ENCODE measurements around the gene LRRC32. TPM values are rescaled to one million over a fixed set of nuclear protein-coding genes. Genes with fewer than 3 reads are reported as not detected.

The LRRC32 gene
- total and polyA plus RNA-seq, 2 experiments from 2014 or later: 4.0 to 7.9 TPM

GRCh38 chr11:76698321-76699043 is 27.9 kb upstream of the LRRC32 start:
- TF ChIP-seq EZH2phosphoT487 (IDR thresholded peaks at IDR 0.05; ENCODE audit: insufficient read depth, low read depth) (no peak), EZH2 (IDR thresholded peaks at IDR 0.05; ENCODE audit: insufficient read depth, poor library complexity, severe bottlenecking) (no peak)
- Histone ChIP-seq H3K9ac (no peak overlapping the region), H3K4me2 (ENCODE audit: unreplicated experiment) (no peak overlapping the region), H3F3A (ENCODE audit: insufficient read depth) (peaks cover 25% of the 10 kb centered on the region), H3K4me1 (ENCODE audit: insufficient read depth) (peaks cover 27% of the 10 kb centered on the region), H3K27me3 (replicated peaks; ENCODE audit: insufficient read depth) (no peaks in the 10 kb centered on the region), H4K20me1 (ENCODE audit: insufficient read depth) (no peaks in the 10 kb centered on the region), H3K79me2 (ENCODE audit: insufficient read depth) (no peaks in the 10 kb centered on the region), H2AFZ (no peak overlapping the region), H3K36me3 (ENCODE audit: low read depth) (no peaks in the 10 kb centered on the region), H3K27ac (no peak overlapping the region), H3K4me3 (no peak overlapping the region), H3K9me3 (ENCODE audit: low read depth) (no peaks in the 10 kb centered on the region), H3K9me2 (ENCODE audit: insufficient read depth) (no peaks in the 10 kb centered on the region)
- in situ Hi-C loops (cut with MboI): no loop called here
- peak; percentile 19 for DNase-seq
- 76 to 77% methylated on average over 17 of the region's 17 CpGs for WGBS, 2 experiments (ENCODE audit: low coverage in 1 of 2, low lambda C conversion rate in 2 of 2, missing lambda C conversion rate in 2 of 2)

- Histone ChIP-seq H3K4me1 (ENCODE audit: insufficient read depth) (peaks cover 21% of the 10 kb centered on the region), H3K27ac (no peak overlapping the region), H2AFZ (no peak overlapping the region), H3K27me3 (replicated peaks; ENCODE audit: insufficient read depth) (no peaks in the 10 kb centered on the region), H3K4me2 (ENCODE audit: unreplicated experiment) (no peak overlapping the region), H3K9me3 (ENCODE audit: low read depth) (no peaks in the 10 kb centered on the region), H3K9ac (no peak overlapping the region), H4K20me1 (ENCODE audit: insufficient read depth) (no peaks in the 10 kb centered on the region), H3K36me3 (ENCODE audit: low read depth) (no peaks in the 10 kb centered on the region), H3K79me2 (ENCODE audit: insufficient read depth) (no peaks in the 10 kb centered on the region), H3K9me2 (ENCODE audit: insufficient read depth) (no peaks in the 10 kb centered on the region), H3K4me3 (no peak overlapping the region), H3F3A (ENCODE audit: insufficient read depth) (peaks cover 25% of the 10 kb centered on the region)
- 83 to 85% methylated on average over 12 of the region's 12 CpGs for WGBS, 2 experiments (ENCODE audit: low coverage in 1 of 2, low lambda C conversion rate in 2 of 2, missing lambda C conversion rate in 2 of 2)
- TF ChIP-seq EZH2 (IDR thresholded peaks at IDR 0.05; ENCODE audit: insufficient read depth, poor library complexity, severe bottlenecking) (no peak), EZH2phosphoT487 (IDR thresholded peaks at IDR 0.05; ENCODE audit: insufficient read depth, low read depth) (no peak)
- in situ Hi-C loops (cut with MboI): no loop called here
- no peak for DNase-seq
Observed at GRCh38 chr11:76696756-76697155, 26.2 kb upstream of the LRRC32 start.

GRCh38 chr11:76695771-76696170 is 25.2 kb upstream of the LRRC32 start:
- in situ Hi-C loops (cut with MboI): no loop called here
- WGBS, 2 experiments (ENCODE audit: low coverage in 1 of 2, low lambda C conversion rate in 2 of 2, missing lambda C conversion rate in 2 of 2): 75 to 78% methylated on average over 6 of the region's 6 CpGs
- H4K20me1 ChIP-seq (ENCODE audit: insufficient read depth): no peaks in the 10 kb centered on the region

GRCh38 chr11:76695133-76695532 is 24.6 kb upstream of the LRRC32 start:
- Histone ChIP-seq H3K4me2 (ENCODE audit: unreplicated experiment) (no peak overlapping the region), H3K9ac (no peak overlapping the region), H3K36me3 (ENCODE audit: low read depth) (no peaks in the 10 kb centered on the region), H3K4me1 (ENCODE audit: insufficient read depth) (peaks cover 6% of the 10 kb centered on the region), H3K27me3 (replicated peaks; ENCODE audit: insufficient read depth) (no peaks in the 10 kb centered on the region), H3K79me2 (ENCODE audit: insufficient read depth) (no peaks in the 10 kb centered on the region), H3F3A (ENCODE audit: insufficient read depth) (peaks cover 18% of the 10 kb centered on the region), H3K27ac (no peak overlapping the region), H3K9me3 (ENCODE audit: low read depth) (no peaks in the 10 kb centered on the region), H4K20me1 (ENCODE audit: insufficient read depth) (no peaks in the 10 kb centered on the region), H3K4me3 (no peak overlapping the region), H3K9me2 (ENCODE audit: insufficient read depth) (no peaks in the 10 kb centered on the region), H2AFZ (no peak overlapping the region)
- 86 to 88% methylated on average over 13 of the region's 13 CpGs for WGBS, 2 experiments (ENCODE audit: low coverage in 1 of 2, low lambda C conversion rate in 2 of 2, missing lambda C conversion rate in 2 of 2)
- TF ChIP-seq EZH2 (IDR thresholded peaks at IDR 0.05; ENCODE audit: insufficient read depth, poor library complexity, severe bottlenecking): no peak
- TF ChIP-seq EZH2phosphoT487 (IDR thresholded peaks at IDR 0.05; ENCODE audit: insufficient read depth, low read depth): no peak
- in situ Hi-C loops (cut with MboI): no loop called here
- no peak for DNase-seq

More at GRCh38 chr11:76695771-76696170, 25.2 kb upstream of the LRRC32 start:
- Histone ChIP-seq H3K4me2 (ENCODE audit: unreplicated experiment) (no peak overlapping the region), H3K27me3 (replicated peaks; ENCODE audit: insufficient read depth) (no peaks in the 10 kb centered on the region), H3K9me3 (ENCODE audit: low read depth) (no peaks in the 10 kb centered on the region), H3K36me3 (ENCODE audit: low read depth) (no peaks in the 10 kb centered on the region), H3K79me2 (ENCODE audit: insufficient read depth) (no peaks in the 10 kb centered on the region), H3K9me2 (ENCODE audit: insufficient read depth) (no peaks in the 10 kb centered on the region), H3F3A (ENCODE audit: insufficient read depth) (peaks cover 16% of the 10 kb centered on the region), H3K27ac (no peak overlapping the region), H3K9ac (no peak overlapping the region), H3K4me3 (no peak overlapping the region), H2AFZ (no peak overlapping the region), H3K4me1 (ENCODE audit: insufficient read depth) (peaks cover 11% of the 10 kb centered on the region)
- no peak for TF ChIP-seq EZH2 (IDR thresholded peaks at IDR 0.05; ENCODE audit: insufficient read depth, poor library complexity, severe bottlenecking)
- DNase-seq: no peak

Measured in GM23248 (cell line).